ENCODE measurements around the gene ZNF428.
"Not testable (repeated sequence)": the region's sequence is repeated elsewhere in the genome, so short reads cannot be mapped to it uniquely, and the experiment has no call there.

ZNF428 gene

GRCh38 chr19:43616306-43616705 is 3.1 kb downstream of the ZNF428 start:
- DNase-seq = no peak

- no peak for DNase-seq
Measured at GRCh38 chr19:43612374-43612773, 7.1 kb downstream of the ZNF428 start.

GRCh38 chr19:43611788-43612187 is 7.6 kb downstream of the ZNF428 start, which contains the start of gene SRRM5:
Gene SRRM5, plus strand, starts transcription at chr19:43612088. Its CDS starts 34 bp downstream, at chr19:43612122.
- no peak for DNase-seq

- DNase-seq = no peak
Measured at GRCh38 chr19:43610493-43610892, 8.9 kb downstream of the ZNF428 start.

- no peak for DNase-seq
Measured at GRCh38 chr19:43609872-43610271, 9.6 kb downstream of the ZNF428 start.

GRCh38 chr19:43607238-43608205 is 11.9 kb downstream of the ZNF428 start:
- no peak for DNase-seq

- DNase-seq = no peak
Measured at GRCh38 chr19:43606569-43607229, 12.7 kb downstream of the ZNF428 start.

- DNase-seq = no peak
Measured at GRCh38 chr19:43605875-43606568, 13.4 kb downstream of the ZNF428 start.

- DNase-seq = not testable (repeated sequence)
Measured at GRCh38 chr19:43600326-43600725, 19.1 kb downstream of the ZNF428 start.

- DNase-seq = no peak
Measured at GRCh38 chr19:43599635-43600295, 19.7 kb downstream of the ZNF428 start.

GRCh38 chr19:43598445-43599240 is 20.8 kb downstream of the ZNF428 start:
- DNase-seq = no peak

- DNase-seq = no peak
Measured at GRCh38 chr19:43597876-43598275, 21.6 kb downstream of the ZNF428 start.

GRCh38 chr19:43596842-43597461 is 22.5 kb downstream of the ZNF428 start:
- no peak for DNase-seq

- peak; percentile 96 for DNase-seq
Measured at GRCh38 chr19:43595999-43596841, 23.2 kb downstream of the ZNF428 start, which contains the start of the genes IRGQ and ZNF576. Gene IRGQ, minus strand, starts transcription at chr19:43596134. Its CDS starts 796 bp downstream, at chr19:43595338. Gene ZNF576, plus strand, starts transcription at chr19:43596595. Its CDS starts 514 bp downstream, at chr19:43597109.

GRCh38 chr19:43595605-43595998 is 23.8 kb downstream of the ZNF428 start:
- no peak for DNase-seq

GRCh38 chr19:43594710-43595604 is 24.5 kb downstream of the ZNF428 start:
- peak in 1 of 2 experiments; percentile 33 for DNase-seq

GRCh38 chr19:43594081-43594697 is 25.2 kb downstream of the ZNF428 start:
- no peak for DNase-seq

- DNase-seq = no peak
Measured at GRCh38 chr19:43592800-43593350, 26.6 kb downstream of the ZNF428 start.

All from SW 1271 (cell line).